ENCODE measurements around the gene S100A2. TPM values are rescaled to one million over a fixed set of nuclear protein-coding genes. Genes with fewer than 3 reads are reported as not detected.
"Not testable (repeated sequence)": the region's sequence is repeated elsewhere in the genome, so short reads cannot be mapped to it uniquely, and the experiment has no call there.

S100A2 gene
- total RNA-seq, 1 experiment from 2014 or later, result 147 TPM

DNA sequence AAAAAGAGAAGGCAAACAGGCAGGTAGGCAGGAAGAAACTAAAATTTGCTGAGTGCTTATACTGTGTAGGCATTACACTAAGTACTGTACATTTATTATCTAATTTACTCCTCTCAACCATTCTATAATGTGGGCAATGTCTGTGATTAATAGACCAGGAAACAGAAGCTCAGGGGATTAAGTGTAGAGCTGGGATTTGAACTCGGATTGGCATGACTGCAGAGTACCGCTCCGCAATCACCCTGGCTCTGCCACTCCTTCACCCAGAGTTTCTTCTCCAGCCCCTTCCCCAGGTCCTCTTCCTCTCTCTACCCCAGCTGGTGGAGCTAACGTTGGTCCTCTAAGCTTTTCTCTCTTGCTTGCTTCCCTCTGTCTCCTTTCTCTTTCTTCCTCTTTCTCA is 11.5 kb upstream of the S100A2 start:
- no peaks in the 10 kb centered on the region for H3K79me2 ChIP-seq (ENCODE audit: low read depth)
- ChIA-PET CTCF (interaction anchor here (1.2 kb wide), 1 partner anchor 50 kb away, joined by 11 read pairs; the partner anchor contains the start of gene S100A13), POLR2A (ENCODE audit: unreplicated experiment) (interaction anchor here (0.6 to 0.8 kb wide), 2 partner anchors 10 to 346 kb away, joined by 4 to 12 read pairs; partner anchors contain the start of gene GATAD2B)
- no peak overlapping the region for H3K27ac ChIP-seq
- H3K4me3 ChIP-seq, result no peak overlapping the region
- no peak for DNase-seq
- no TSS peak for BruUV-seq (replicated peaks)
- TF ChIP-seq EZH2 (IDR thresholded peaks at IDR 0.05; ENCODE audit: low read depth), result no peak
- no peak overlapping the region for H2AFZ ChIP-seq
- intact Hi-C loops (cut with micrococcal nuclease; ENCODE audit: unreplicated experiment), result no loop called here
- no peak overlapping the region for H3K4me2 ChIP-seq
- H3K9me2 ChIP-seq (ENCODE audit: insufficient read depth), result no peaks in the 10 kb centered on the region
- no peaks in the 10 kb centered on the region for H3K27me3 ChIP-seq (ENCODE audit: insufficient read depth, low read depth)
- no peaks in the 10 kb centered on the region for H4K20me1 ChIP-seq (ENCODE audit: insufficient read depth)
- H3K36me3 ChIP-seq (ENCODE audit: low read depth), result no peaks in the 10 kb centered on the region
- H3K9me3 ChIP-seq (ENCODE audit: insufficient read depth, low read depth), result no peaks in the 10 kb centered on the region
- peaks cover 18% of the 10 kb centered on the region; the same call in 1 of the 2 replicates for H3F3A ChIP-seq (ENCODE audit: insufficient read depth, low read depth)
- H3K4me1 ChIP-seq (replicated peaks; ENCODE audit: insufficient read depth), result peaks cover 16% of the 10 kb centered on the region

DNA sequence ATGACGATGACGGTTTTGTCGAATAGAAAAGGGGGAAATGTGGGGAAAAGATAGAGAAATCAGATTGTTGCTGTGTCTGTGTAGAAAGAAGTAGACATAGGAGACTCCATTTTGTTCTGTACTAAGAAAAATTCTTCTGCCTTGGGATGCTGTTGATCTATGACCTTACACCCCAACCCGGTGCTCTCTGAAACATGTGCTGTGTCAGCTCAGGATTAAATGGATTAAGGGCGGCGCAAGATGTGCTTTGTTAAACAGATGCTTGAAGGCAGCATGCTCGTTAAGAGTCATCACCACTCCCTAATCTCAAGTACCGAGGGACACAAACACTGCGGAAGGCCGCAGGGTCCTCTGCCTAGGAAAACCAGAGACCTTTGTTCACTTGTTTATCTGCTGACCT is 9.9 kb upstream of the S100A2 start:
- H3K27me3 ChIP-seq (ENCODE audit: insufficient read depth, low read depth); CTCF ChIA-PET; H3K4me3 ChIP-seq; H2AFZ ChIP-seq; H3K27ac ChIP-seq; H3K9me3 ChIP-seq (ENCODE audit: insufficient read depth, low read depth); intact Hi-C loops (cut with micrococcal nuclease; ENCODE audit: unreplicated experiment); DNase-seq; H3K36me3 ChIP-seq (ENCODE audit: low read depth); H4K20me1 ChIP-seq (ENCODE audit: insufficient read depth); H3K79me2 ChIP-seq (ENCODE audit: low read depth); POLR2A ChIA-PET (ENCODE audit: unreplicated experiment); H3K4me2 ChIP-seq; BruUV-seq (replicated peaks); H3K9me2 ChIP-seq (ENCODE audit: insufficient read depth): not testable (repeated sequence)
- peaks cover 16% of the 10 kb centered on the region for H3K4me1 ChIP-seq (replicated peaks; ENCODE audit: insufficient read depth)
- H3F3A ChIP-seq (ENCODE audit: insufficient read depth, low read depth), result peaks cover 18% of the 10 kb centered on the region; the same call in 1 of the 2 replicates

DNA sequence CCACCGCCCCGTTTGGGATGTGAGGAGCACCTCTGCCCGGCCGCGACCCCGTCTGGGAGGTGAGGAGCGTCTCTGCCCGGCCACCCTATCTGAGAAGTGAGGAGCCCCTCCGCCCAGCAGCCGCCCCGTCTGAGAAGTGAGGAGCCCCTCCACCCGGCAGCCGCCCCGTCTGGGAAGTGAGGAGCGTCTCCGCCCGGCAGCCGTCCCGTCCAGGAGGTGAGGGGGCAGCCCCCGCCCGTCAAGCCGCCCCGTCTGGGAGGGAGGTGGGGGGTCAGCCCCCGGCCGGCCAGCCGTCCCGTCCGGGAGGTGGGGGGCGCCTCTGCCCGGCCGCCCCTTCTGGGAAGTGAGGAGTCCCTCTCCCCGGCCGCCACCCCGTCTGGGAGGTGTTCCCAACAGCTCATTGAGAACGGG is 9.4 kb upstream of the S100A2 start:
- intact Hi-C loops (cut with micrococcal nuclease; ENCODE audit: unreplicated experiment), result not testable (repeated sequence)

DNA sequence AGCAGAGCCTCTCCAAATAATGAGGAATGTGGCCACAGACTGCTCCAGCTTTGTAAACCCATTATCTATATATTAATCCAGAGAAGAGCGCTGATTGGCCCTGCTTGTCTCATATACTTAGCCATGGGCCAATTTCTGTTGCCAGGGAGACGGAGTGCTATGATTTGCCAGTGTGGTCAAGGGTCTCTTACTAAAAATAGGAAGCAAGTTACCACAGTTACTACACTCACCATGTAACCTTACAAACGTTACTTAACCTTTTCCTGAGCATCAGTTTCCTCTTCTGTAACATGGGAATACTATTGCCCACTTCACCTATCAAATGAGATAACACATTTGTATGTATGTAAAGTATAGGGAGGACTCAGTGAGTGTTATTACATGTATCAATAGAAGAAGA is 7.7 kb upstream of the S100A2 start:
- peaks cover 19% of the 10 kb centered on the region for H3F3A ChIP-seq (ENCODE audit: insufficient read depth, low read depth)
- intact Hi-C loops (cut with micrococcal nuclease; ENCODE audit: unreplicated experiment), result loop anchor here (5.0 kb wide), 1 partner anchor 84 kb away; the partner anchor contains the start of gene SNAPIN
- TF ChIP-seq, protein P1, sequence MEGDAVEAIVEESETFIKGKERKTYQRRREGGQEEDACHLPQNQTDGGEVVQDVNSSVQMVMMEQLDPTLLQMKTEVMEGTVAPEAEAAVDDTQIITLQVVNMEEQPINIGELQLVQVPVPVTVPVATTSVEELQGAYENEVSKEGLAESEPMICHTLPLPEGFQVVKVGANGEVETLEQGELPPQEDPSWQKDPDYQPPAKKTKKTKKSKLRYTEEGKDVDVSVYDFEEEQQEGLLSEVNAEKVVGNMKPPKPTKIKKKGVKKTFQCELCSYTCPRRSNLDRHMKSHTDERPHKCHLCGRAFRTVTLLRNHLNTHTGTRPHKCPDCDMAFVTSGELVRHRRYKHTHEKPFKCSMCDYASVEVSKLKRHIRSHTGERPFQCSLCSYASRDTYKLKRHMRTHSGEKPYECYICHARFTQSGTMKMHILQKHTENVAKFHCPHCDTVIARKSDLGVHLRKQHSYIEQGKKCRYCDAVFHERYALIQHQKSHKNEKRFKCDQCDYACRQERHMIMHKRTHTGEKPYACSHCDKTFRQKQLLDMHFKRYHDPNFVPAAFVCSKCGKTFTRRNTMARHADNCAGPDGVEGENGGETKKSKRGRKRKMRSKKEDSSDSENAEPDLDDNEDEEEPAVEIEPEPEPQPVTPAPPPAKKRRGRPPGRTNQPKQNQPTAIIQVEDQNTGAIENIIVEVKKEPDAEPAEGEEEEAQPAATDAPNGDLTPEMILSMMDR (conservative IDR thresholded peaks at IDR 0.05), result no peak
- no peak for TF ChIP-seq EZH2 (IDR thresholded peaks at IDR 0.05; ENCODE audit: low read depth)
- ChIA-PET POLR2A (ENCODE audit: unreplicated experiment) (no interaction called here), CTCF (interaction anchor here (1.0 to 1.9 kb wide), 5 partner anchors 35 to 57 kb away, joined by 3 to 13 read pairs (median 7); partner anchors contain the start of genes S100A13 and S100A16)
- H3K9me3 ChIP-seq (ENCODE audit: insufficient read depth, low read depth), result no peaks in the 10 kb centered on the region
- DNase-seq, result no peak
- H3K4me2 ChIP-seq, result peak overlapping the region; percentile 32
- no peaks in the 10 kb centered on the region for H3K27me3 ChIP-seq (ENCODE audit: insufficient read depth, low read depth)
- no peak overlapping the region for H3K4me3 ChIP-seq
- no TSS peak for BruUV-seq (replicated peaks)
- H4K20me1 ChIP-seq (ENCODE audit: insufficient read depth), result no peaks in the 10 kb centered on the region
- no peaks in the 10 kb centered on the region for H3K36me3 ChIP-seq (ENCODE audit: low read depth)
- H3K79me2 ChIP-seq (ENCODE audit: low read depth), result no peaks in the 10 kb centered on the region
- no peak overlapping the region for H2AFZ ChIP-seq
- peak overlapping the region; percentile 75 for H3K27ac ChIP-seq
- H3K4me1 ChIP-seq (replicated peaks; ENCODE audit: insufficient read depth), result peaks cover 21% of the 10 kb centered on the region
- H3K9me2 ChIP-seq (ENCODE audit: insufficient read depth), result no peaks in the 10 kb centered on the region

More for the DNA sequence above, 9.4 kb upstream of the S100A2 start:
- H3K4me3 ChIP-seq; POLR2A ChIA-PET (ENCODE audit: unreplicated experiment); H3K27ac ChIP-seq; H3K27me3 ChIP-seq (ENCODE audit: insufficient read depth, low read depth); H3K9me3 ChIP-seq (ENCODE audit: insufficient read depth, low read depth); H3K4me2 ChIP-seq; H4K20me1 ChIP-seq (ENCODE audit: insufficient read depth); H3K79me2 ChIP-seq (ENCODE audit: low read depth); DNase-seq; H3K36me3 ChIP-seq (ENCODE audit: low read depth); H3K9me2 ChIP-seq (ENCODE audit: insufficient read depth); CTCF ChIA-PET; H2AFZ ChIP-seq; BruUV-seq (replicated peaks): not testable (repeated sequence)
- Histone ChIP-seq H3F3A (ENCODE audit: insufficient read depth, low read depth) (peaks cover 18% of the 10 kb centered on the region; the same call in 1 of the 2 replicates), H3K4me1 (replicated peaks; ENCODE audit: insufficient read depth) (peaks cover 16% of the 10 kb centered on the region)

Measured in PC-9 (cell line).